ENCODE data around the gene TMPRSS3.

Gene TMPRSS3

DNA sequence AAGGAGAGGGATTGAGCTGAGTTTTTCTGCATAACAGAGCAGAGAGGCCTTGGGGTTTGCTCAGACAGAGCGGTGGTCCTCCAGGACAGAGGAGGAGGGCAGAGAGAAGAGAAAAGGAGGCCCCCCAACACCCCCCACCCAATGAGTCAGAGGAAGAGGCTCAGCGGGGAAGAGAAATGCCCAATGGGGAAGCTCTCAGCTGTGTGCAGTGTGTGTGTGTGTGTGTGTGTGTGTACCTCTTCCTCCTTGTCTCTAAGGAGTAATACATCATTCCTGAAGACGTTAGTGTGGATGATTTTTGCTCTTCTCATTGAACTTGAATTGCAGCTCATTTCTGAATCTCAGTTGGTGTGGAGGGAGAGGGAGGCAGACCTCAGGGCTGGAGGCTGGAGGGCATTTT lies 8.7 kb downstream of the TMPRSS3 start:
- no peak for FAIRE-seq

- FAIRE-seq = no peak
Measured at GRCh38 chr21:42386034-42386591, 9.7 kb downstream of the TMPRSS3 start.

GRCh38 chr21:42385619-42386018 lies 10.2 kb downstream of the TMPRSS3 start:
- FAIRE-seq = no peak

DNA sequence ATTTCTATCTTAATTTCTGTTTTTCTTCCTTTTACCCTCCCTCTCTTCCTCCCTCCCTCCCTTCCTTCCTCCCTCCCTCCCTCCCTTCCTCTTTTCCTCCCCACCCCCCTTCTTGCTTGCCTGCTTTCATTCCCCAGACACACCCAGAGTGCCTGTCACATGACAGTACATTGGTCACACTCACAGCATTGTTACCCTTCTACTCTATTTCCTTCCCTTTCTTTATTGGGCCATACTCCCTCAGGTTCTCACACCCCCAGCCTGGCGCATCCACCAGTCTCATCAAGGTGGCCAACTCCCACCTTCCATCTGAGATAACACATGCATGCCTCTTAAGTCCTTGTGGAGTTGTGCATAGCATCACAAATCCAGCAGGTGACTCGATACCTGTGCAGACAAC lies 10.9 kb downstream of the TMPRSS3 start:
- no peak for FAIRE-seq

DNA sequence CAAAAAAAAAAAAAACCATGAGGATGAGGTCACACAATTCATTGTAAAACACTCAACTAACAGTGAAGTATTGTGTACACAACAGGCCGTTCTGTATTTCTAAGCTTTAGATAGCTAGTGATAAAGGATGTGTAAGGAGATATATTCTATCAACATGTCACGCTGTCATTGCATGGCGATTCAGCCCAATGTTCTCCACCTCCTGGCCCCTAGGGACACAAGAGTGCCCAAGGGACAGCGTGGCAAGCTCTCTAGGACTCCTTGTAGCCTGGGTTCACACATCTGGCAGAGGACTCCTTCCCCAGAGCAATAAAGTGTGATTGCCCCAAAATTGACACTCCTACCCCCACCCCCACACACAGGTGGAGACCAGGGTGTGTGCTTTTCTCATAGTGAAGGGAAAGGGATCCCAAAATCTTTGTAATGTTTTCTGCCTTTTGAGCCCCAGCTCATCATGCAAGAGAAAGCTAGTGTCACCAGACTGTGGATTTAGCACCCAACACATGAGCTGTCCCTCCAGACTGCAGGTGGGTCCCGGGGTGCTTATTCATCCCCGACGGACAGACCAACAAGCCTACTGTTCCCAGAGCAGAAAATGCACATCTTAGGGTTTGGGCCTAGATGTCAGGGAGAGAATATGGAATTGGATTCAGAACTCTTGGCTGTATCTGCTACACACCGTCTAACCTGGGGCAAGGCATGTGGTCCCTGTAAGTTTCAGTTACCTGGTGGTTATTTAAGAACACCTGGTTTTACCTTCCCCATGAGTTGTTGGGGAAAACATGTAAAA lies 11.5 kb downstream of the TMPRSS3 start:
- no peak for FAIRE-seq

DNA sequence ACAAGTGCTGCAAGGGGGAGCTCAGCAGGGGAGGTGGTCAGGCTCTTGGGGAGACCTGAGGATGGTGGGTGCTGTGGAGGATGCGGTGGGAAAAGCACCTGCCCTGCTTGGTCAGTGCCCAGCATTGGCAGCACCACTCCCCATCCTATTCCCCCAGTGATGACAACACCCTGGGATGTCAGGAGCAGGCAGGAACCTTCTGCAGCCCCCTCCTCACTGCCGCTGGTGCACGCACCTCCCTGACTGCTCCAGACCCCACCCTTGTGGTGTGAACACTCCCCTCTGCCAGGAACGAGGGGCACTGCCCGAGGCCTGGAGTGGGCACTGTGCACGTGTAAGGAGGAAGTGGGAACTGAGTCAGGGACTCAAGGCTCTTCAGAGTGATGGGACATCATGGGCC lies 12.5 kb downstream of the TMPRSS3 start:
- FAIRE-seq = no peak

- no peak for FAIRE-seq
Measured at GRCh38 chr21:42382915-42383314, 12.9 kb downstream of the TMPRSS3 start.

DNA sequence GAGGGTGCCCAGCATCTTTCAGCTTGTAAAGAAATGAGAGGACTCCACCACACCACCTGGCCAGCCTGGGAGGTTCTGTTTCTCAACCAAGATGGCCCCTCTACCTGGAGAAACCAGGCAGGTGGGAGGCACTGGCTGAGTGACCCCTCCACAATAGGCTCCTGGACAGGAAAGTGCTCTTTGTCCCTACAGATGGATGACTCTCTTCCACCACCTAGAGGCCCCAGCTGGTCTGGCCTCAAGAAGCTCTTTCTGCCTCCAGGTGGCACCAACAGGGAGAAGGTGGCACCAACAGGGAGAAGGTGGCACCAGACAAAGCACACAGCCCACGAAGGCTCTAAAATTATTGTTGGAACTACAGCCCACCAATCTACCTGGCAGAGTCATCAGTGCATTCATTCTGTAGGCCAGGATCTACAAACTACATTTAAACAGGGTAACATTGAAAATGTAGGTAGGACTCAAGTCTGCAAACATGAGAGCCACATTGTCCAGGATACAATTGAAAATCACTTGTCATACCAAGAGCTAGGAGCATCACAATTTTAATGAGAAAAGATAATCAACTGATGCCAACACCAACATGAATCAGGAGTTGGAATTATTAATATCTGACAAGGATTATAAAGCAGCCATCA lies 14.4 kb downstream of the TMPRSS3 start:
- FAIRE-seq = no peak

GRCh38 chr21:42379426-42380215 lies 16.2 kb downstream of the TMPRSS3 start:
- FAIRE-seq = no peak

DNA sequence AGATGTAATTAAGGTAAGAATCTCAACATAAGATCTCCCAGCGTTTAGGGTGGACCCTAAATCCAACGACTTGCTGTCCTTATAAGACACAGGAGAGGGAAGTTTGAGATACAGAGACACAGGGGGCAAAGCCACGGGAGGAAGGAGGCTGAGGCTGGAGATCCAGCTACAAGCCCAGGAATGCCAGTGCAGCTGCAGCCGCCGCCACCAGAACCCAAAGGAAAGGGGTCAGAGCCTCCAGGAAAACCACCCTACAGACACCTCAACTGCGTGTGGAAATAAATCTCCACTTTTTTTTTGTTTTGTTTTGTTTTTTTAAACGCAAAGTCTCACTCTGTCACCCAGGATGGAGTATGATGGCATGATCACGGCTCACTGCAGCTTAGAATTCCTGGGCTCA lies 17.4 kb downstream of the TMPRSS3 start:
- no peak for FAIRE-seq

DNA sequence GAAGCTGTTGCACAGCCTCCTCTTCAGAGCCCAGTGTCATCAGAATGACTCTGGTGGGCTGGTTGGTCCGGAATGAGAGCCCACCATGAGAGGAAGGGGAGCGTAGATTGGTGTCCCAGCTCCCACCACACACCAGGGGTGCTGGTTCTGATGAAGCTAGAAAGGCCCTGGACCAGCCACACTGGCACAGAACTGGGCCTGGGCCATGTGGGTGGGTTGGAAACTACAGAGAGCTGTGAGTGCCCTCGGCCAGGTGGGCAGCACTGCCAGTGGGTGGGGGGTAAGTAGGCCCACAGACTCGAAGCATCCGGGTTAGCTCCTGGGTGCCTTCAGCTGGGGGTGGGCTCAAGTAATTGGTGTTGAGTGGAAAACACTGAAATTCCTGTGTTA lies 17.9 kb downstream of the TMPRSS3 start:
- no peak for FAIRE-seq

DNA sequence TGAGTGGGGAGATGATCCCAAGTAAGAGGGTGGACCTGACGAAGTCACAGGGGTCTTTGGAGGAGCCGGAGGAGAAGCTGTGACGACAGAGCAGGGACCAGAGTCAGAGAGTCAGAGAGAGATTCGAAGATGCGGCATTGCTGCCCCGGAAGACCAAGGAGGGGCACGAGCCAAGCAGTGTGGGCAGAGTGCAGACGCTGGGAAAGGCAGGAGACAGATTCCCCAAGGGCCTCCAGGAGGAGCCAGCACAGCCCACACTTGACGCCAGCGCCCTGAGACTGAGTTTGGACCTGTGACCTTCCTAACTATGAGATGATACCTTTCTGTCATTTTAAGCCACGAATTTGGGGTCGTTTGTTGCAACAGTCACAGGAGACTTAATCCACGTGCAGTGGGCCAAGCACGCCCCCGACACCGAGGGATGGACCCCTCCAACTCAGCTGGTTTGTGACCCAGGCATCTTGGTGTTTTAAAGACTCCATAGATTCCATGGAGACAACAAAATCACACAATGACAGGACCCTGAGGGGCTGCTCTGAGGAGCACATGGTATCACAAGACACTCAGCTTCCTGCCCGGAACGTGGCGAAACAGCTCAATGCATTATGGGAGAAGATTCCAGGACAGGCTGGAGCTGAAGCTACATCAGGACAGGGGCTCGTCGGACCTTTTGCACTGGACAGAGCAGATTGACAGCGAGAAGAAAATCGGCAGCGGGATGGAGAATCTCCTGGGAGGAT lies 18.5 kb downstream of the TMPRSS3 start:
- FAIRE-seq = no peak

GRCh38 chr21:42376338-42376982 lies 19.4 kb downstream of the TMPRSS3 start:
- FAIRE-seq = no peak

DNA sequence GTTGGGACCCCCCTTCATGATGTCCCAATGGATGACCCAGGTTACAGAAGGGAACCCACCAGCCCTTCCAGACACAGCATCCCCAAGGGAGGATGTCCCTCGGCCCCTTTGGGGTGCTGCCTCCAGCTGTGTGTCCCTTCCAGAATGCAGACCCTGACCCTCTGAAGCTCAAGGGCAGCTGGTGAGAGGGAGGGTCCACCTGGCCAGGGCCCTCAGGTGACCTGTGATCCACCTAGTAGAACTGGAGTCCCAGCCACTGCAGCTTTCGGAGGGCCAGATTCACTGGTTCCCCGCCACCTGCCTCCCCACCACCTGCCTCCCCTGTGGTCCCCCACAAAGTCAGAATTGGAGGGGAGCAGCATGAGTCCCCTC lies 19.9 kb downstream of the TMPRSS3 start:
- no peak for FAIRE-seq

DNA sequence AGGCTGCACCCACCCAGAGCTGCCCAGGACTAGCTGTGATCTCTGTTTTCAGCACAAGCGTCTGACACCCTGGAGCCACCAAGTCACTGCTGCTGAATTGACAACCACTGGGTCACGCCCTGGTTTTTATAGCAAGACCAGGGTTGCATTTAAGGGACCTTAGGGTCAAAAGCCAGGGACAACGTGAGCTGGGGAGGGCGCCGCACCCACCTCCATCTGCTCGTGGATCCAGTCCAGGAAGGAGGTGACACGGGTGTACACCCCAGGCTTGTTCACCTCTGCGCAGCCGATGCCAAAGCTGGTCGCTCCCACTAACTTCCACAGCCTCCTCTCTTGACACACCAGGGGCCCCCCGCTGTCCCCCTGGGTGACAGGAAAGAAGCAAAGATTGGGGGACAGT lies 20.3 kb downstream of the TMPRSS3 start:
- no peak for FAIRE-seq

GRCh38 chr21:42374864-42375499 lies 20.9 kb downstream of the TMPRSS3 start:
- no peak for FAIRE-seq

DNA sequence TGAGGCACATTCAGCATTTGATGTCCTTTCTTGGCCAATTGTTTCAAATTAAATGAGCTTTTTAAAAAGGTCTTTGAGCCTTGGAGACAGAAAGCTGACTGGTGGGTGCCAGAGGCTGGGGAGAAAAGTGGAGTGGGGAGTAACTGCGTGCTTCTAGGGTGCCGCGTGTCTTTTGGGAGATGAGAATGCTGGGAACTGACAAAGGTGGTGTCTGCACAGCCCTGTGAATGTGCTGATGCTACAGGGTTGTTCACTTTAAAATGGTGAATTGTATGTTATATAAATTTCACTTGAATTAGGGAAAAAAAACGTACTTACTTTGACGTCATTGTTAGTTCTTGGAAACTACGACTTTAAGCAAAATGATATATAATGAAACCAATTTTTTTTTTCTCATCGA lies 21.4 kb downstream of the TMPRSS3 start:
- no peak for FAIRE-seq

- no peak for FAIRE-seq
Measured at GRCh38 chr21:42373908-42374455, 21.9 kb downstream of the TMPRSS3 start.

GRCh38 chr21:42373196-42373907 lies 22.5 kb downstream of the TMPRSS3 start:
- FAIRE-seq = no peak

DNA sequence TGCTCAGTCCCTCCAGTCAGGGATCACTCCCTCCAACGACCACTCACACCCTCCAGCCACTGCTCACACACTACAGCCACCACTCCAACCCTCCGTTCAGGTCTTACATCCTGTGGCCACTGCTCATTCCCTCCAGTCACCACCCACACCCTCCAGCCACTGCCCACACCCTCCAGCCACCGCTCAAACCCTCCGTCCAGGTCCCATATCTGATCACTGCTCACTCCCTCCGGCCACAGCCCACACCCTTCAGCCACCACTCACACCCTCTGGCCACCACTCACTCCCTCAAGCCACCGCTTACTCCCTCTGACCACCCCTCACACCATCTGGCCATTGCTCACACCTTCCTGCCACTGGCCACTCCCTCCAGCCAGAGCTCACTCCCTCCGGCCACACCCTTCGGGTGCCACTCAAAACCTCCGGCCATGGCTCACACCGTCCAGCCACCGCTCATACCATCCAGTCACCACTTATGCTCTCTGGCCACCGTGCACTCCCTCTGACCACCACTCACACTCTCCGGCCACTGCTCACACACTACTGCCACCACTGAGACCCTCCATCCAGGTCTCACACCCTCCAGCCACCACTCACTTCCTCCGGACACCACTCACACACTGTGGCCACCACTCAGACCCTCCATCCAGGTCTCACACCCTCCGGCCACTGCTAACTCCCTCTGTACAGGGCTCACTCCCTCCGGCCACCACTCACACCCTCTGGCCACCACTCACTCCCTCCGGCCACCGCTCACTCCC lies 24.8 kb downstream of the TMPRSS3 start:
- no peak for FAIRE-seq

Data from endometrium (tissue), 2 donors.